GM18867 (cell line): ENCODE measurements around the gene TAP2.

Experiments used
- ATAC-seq: cut with Tn5 transposase; IDR thresholded peaks from one replicate; pipeline ENCODE4 v1.9.1; 2021; ENCODE audit warnings: mild to moderate bottlenecking, moderate library complexity; ENCODE audit not compliant: unreplicated experiment

The TAP2 gene

DNA sequence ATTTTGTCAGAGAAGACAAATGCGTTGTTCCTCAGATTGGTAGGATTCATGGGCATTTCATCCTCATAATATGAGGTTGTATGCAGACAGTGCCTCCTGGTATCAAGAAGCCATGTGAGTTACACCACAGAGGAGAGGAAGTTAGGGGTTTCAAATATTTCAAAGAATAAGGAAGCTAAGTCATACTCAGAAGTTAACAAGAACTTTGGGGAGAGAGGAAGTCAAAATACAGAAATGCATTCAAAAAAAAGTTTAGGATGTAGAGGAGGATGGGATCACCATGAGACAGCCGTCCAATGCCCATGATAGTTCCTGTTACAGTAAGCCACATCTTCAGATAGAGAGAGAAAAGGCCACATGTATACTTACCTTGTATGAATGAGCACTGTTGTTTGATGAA, 44.0 kb downstream of the TAP2 start:
- no peak for ATAC-seq

- no peak for ATAC-seq
Measured at GRCh38 chr6:32792901-32793435, 45.6 kb downstream of the TAP2 start.

DNA sequence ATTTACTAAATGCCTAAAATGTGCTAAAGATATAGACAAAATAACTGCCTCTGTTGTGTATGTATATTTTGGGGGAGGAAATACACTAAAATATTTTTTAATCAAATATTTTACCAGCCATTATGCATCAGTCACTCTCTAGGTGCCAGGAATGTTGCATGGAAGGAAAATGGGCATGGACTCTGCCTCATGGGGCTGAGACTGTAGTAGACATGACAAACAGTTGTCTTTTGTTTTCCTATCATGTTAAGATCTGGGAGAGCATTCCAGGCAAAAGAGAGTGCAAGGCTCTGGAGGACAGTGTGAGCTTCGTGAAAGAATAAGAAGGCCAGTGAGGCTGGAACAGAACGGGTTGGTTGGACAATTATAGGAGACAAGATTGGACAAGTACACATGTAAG, 48.2 kb downstream of the TAP2 start:
- ATAC-seq = no peak
